Measurements from ENCODE around the gene DBP. TPM values are rescaled to one million over a fixed set of nuclear protein-coding genes. Genes with fewer than 3 reads are reported as not detected.
A peak's percentile ranks its signal among the peaks of the same experiment; 100 is the strongest.

Gene DBP
- total and polyA plus RNA-seq, 2 of the 13 experiments (the other 11 are each of a cell fraction or from before 2014, with no cell fraction given): 1.7 to 5.8 TPM

DNA sequence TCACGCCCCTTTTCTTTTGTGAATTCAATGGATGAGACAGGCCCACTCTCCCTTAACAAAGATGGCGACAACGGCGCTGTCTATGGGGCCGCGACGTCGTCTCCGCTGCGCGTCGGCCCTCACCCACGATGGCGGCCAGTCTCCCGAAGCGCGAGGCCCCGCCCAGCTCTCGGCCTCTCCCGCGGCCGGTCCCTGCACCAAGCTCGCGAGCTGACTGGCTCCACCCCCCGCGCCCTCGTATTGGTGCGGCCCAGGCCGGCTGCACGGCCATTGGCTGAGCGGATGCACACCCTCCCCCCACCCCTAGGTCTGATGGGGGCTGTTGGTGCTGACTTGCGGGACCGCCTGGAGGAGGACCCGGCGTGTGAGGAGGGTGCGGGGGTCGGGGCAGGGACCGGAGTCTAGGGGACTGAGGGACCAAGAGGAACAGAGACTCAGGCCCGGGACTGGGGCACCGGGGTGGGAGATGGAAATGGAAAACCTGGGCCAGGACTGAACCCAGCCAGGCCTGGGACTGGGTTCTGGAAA, 13.0 kb downstream of the DBP start (continued):
- TF ChIP-seq, protein P1, sequence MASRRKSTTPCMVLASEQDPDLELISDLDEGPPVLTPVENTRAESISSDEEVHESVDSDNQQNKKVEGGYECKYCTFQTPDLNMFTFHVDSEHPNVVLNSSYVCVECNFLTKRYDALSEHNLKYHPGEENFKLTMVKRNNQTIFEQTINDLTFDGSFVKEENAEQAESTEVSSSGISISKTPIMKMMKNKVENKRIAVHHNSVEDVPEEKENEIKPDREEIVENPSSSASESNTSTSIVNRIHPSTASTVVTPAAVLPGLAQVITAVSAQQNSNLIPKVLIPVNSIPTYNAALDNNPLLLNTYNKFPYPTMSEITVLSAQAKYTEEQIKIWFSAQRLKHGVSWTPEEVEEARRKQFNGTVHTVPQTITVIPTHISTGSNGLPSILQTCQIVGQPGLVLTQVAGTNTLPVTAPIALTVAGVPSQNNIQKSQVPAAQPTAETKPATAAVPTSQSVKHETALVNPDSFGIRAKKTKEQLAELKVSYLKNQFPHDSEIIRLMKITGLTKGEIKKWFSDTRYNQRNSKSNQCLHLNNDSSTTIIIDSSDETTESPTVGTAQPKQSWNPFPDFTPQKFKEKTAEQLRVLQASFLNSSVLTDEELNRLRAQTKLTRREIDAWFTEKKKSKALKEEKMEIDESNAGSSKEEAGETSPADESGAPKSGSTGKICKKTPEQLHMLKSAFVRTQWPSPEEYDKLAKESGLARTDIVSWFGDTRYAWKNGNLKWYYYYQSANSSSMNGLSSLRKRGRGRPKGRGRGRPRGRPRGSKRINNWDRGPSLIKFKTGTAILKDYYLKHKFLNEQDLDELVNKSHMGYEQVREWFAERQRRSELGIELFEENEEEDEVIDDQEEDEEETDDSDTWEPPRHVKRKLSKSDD (CRISPR knock-in tag; IDR thresholded peaks at IDR 0.05; ENCODE audit: low read depth): peak; percentile 96
- TF ChIP-seq GFI1 (CRISPR knock-in tag; IDR thresholded peaks at IDR 0.05; ENCODE audit: borderline replicate concordance) (no peak), ZNF7 (CRISPR knock-in tag; IDR thresholded peaks at IDR 0.05) (no peak), ZNF20 (CRISPR knock-in tag; IDR thresholded peaks at IDR 0.05) (no peak), SP4 (CRISPR knock-in tag; IDR thresholded peaks at IDR 0.05) (peak; percentile 62; the same call in 1 of the 2 replicates), NR2F6 (IDR thresholded peaks at IDR 0.05) (no peak), NR2F6 (CRISPR knock-in tag; IDR thresholded peaks at IDR 0.05) (no peak), POLR2A (IDR thresholded peaks at IDR 0.05; ENCODE audit: insufficient read depth in 1 of 2, low read depth in 2 of 2, low read length in 2 of 2) (0 out of 4 replicates have a peak, but pooled peaks of 1 of the 2 experiments have one; percentile 6), RARG (CRISPR knock-in tag; IDR thresholded peaks at IDR 0.05; ENCODE audit: low read depth) (no peak), SATB2 (CRISPR knock-in tag; IDR thresholded peaks at IDR 0.05) (no peak), STAT5B (CRISPR knock-in tag; IDR thresholded peaks at IDR 0.05) (no peak), PLRG1 (conservative IDR thresholded peaks at IDR 0.05) (no peak), AKAP8 (CRISPR knock-in tag; IDR thresholded peaks at IDR 0.05) (no peak), CAMTA2 (CRISPR knock-in tag; IDR thresholded peaks at IDR 0.05; ENCODE audit: borderline replicate concordance) (no peak), ZNF737 (CRISPR knock-in tag; IDR thresholded peaks at IDR 0.05; ENCODE audit: borderline replicate concordance) (no peak), ZSCAN22 (CRISPR knock-in tag; IDR thresholded peaks at IDR 0.05) (no peak), NR2F1 (CRISPR knock-in tag; IDR thresholded peaks at IDR 0.05) (no peak), REL (CRISPR knock-in tag; conservative IDR thresholded peaks at IDR 0.05) (no peak), PHF21A (CRISPR knock-in tag; IDR thresholded peaks at IDR 0.05) (peak; percentile 50; the same call in 1 of the 2 replicates), ZNF354B (CRISPR knock-in tag; IDR thresholded peaks at IDR 0.05) (no peak), PAX8 (CRISPR knock-in tag; IDR thresholded peaks at IDR 0.05; ENCODE audit: borderline replicate concordance) (no peak)
- TF ChIP-seq, protein P2, sequence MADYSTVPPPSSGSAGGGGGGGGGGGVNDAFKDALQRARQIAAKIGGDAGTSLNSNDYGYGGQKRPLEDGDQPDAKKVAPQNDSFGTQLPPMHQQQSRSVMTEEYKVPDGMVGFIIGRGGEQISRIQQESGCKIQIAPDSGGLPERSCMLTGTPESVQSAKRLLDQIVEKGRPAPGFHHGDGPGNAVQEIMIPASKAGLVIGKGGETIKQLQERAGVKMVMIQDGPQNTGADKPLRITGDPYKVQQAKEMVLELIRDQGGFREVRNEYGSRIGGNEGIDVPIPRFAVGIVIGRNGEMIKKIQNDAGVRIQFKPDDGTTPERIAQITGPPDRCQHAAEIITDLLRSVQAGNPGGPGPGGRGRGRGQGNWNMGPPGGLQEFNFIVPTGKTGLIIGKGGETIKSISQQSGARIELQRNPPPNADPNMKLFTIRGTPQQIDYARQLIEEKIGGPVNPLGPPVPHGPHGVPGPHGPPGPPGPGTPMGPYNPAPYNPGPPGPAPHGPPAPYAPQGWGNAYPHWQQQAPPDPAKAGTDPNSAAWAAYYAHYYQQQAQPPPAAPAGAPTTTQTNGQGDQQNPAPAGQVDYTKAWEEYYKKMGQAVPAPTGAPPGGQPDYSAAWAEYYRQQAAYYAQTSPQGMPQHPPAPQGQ (CRISPR knock-in tag; IDR thresholded peaks at IDR 0.05; ENCODE audit: borderline replicate concordance): no peak
- TF ChIP-seq, protein P3, sequence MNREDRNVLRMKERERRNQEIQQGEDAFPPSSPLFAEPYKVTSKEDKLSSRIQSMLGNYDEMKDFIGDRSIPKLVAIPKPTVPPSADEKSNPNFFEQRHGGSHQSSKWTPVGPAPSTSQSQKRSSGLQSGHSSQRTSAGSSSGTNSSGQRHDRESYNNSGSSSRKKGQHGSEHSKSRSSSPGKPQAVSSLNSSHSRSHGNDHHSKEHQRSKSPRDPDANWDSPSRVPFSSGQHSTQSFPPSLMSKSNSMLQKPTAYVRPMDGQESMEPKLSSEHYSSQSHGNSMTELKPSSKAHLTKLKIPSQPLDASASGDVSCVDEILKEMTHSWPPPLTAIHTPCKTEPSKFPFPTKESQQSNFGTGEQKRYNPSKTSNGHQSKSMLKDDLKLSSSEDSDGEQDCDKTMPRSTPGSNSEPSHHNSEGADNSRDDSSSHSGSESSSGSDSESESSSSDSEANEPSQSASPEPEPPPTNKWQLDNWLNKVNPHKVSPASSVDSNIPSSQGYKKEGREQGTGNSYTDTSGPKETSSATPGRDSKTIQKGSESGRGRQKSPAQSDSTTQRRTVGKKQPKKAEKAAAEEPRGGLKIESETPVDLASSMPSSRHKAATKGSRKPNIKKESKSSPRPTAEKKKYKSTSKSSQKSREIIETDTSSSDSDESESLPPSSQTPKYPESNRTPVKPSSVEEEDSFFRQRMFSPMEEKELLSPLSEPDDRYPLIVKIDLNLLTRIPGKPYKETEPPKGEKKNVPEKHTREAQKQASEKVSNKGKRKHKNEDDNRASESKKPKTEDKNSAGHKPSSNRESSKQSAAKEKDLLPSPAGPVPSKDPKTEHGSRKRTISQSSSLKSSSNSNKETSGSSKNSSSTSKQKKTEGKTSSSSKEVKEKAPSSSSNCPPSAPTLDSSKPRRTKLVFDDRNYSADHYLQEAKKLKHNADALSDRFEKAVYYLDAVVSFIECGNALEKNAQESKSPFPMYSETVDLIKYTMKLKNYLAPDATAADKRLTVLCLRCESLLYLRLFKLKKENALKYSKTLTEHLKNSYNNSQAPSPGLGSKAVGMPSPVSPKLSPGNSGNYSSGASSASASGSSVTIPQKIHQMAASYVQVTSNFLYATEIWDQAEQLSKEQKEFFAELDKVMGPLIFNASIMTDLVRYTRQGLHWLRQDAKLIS (CRISPR knock-in tag; IDR thresholded peaks at IDR 0.05): no peak

Data from HepG2 (cell line).